Gastrocnemius medialis (tissue), 4 donors: Measurements from ENCODE around the gene RGL3.

Experiments used
- CTCF ChIP-seq, 5 experiments: fragments of 450-650 bp in 3 of 5; fragments of 200-600 bp in 2 of 5; sonication (generic) in 2 of 5; IDR thresholded peaks in 4 of 5; conservative IDR thresholded peaks in 1 of 5; 1 replicate in 4 of 5; 2 replicates in 1 of 5; pipeline ENCODE4 v1.5.1; 2016 to 2019; ENCODE audit warnings: antibody characterized with exemption in 5 of 5, mild to moderate bottlenecking in 3 of 5, moderate library complexity in 3 of 5
- POLR2A ChIP-seq, 2 donors: fragments of 450-650 bp; IDR thresholded peaks; one replicate each; pipeline ENCODE4 v1.6.1; 2017; ENCODE audit warnings: antibody characterized with exemption in 2 of 2, mild to moderate bottlenecking in 2 of 2, moderate library complexity in 2 of 2

- no peak for TF ChIP-seq POLR2A (IDR thresholded peaks at IDR 0.05)
- TF ChIP-seq CTCF (IDR thresholded peaks at IDR 0.05 in 4 of 5, conservative IDR thresholded peaks at IDR 0.05 in 1 of 5): no peak
Observed at GRCh38 chr19:11361771-11362731, 57.1 kb downstream of the RGL3 start.
